Measurements from ENCODE around the gene CA12.

DNA sequence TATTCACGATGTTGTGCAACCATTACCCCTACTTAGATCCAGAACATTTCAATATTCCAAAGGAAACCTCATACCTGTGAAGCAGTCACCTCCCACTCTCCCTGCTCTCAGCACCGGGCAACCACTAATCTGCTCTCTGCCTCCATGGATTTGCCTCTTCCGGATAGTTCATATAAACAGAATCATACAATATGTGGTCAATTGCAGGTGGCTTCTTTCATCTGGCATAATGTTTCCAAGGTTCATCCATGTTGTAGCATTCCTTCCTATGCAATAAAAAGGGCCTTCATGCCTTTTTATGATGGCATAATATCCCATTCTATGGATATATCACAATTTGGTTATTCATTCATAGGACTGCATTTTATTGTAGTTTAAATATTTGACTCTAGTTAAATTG, 23.9 kb downstream of the CA12 start:
- TF ChIP-seq, protein P1, sequence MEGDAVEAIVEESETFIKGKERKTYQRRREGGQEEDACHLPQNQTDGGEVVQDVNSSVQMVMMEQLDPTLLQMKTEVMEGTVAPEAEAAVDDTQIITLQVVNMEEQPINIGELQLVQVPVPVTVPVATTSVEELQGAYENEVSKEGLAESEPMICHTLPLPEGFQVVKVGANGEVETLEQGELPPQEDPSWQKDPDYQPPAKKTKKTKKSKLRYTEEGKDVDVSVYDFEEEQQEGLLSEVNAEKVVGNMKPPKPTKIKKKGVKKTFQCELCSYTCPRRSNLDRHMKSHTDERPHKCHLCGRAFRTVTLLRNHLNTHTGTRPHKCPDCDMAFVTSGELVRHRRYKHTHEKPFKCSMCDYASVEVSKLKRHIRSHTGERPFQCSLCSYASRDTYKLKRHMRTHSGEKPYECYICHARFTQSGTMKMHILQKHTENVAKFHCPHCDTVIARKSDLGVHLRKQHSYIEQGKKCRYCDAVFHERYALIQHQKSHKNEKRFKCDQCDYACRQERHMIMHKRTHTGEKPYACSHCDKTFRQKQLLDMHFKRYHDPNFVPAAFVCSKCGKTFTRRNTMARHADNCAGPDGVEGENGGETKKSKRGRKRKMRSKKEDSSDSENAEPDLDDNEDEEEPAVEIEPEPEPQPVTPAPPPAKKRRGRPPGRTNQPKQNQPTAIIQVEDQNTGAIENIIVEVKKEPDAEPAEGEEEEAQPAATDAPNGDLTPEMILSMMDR (IDR thresholded peaks at IDR 0.05; ENCODE audit: control extremely low read depth in 1 of 3, insufficient read depth in 1 of 3, low read depth in 1 of 3, low read length in 3 of 3), result no peak
- TF ChIP-seq TAF1 (IDR thresholded peaks at IDR 0.05; ENCODE audit: low read depth, low read length), result no peak
- no peak for TF ChIP-seq GABPA (IDR thresholded peaks at IDR 0.05; ENCODE audit: borderline replicate concordance, insufficient read depth, low read length)
- TF ChIP-seq, protein P2, sequence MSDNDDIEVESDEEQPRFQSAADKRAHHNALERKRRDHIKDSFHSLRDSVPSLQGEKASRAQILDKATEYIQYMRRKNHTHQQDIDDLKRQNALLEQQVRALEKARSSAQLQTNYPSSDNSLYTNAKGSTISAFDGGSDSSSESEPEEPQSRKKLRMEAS (IDR thresholded peaks at IDR 0.05), result no peak
- TF ChIP-seq SRF (IDR thresholded peaks at IDR 0.05; ENCODE audit: low read depth, low read length), result no peak
- no peak for TF ChIP-seq JUN (IDR thresholded peaks at IDR 0.05; ENCODE audit: low read depth, low read length)
- TF ChIP-seq BACH1 (IDR thresholded peaks at IDR 0.05; ENCODE audit: low read length), result no peak
- TF ChIP-seq, protein P3, sequence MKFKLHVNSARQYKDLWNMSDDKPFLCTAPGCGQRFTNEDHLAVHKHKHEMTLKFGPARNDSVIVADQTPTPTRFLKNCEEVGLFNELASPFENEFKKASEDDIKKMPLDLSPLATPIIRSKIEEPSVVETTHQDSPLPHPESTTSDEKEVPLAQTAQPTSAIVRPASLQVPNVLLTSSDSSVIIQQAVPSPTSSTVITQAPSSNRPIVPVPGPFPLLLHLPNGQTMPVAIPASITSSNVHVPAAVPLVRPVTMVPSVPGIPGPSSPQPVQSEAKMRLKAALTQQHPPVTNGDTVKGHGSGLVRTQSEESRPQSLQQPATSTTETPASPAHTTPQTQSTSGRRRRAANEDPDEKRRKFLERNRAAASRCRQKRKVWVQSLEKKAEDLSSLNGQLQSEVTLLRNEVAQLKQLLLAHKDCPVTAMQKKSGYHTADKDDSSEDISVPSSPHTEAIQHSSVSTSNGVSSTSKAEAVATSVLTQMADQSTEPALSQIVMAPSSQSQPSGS (IDR thresholded peaks at IDR 0.05; ENCODE audit: low read length), result no peak
- no peak for TF ChIP-seq SUZ12 (IDR thresholded peaks at IDR 0.05; ENCODE audit: low read length)
- TF ChIP-seq JUND (IDR thresholded peaks at IDR 0.05; ENCODE audit: low read length), result no peak
- TF ChIP-seq CHD2 (IDR thresholded peaks at IDR 0.05; ENCODE audit: low read length), result no peak
- TF ChIP-seq TBP (IDR thresholded peaks at IDR 0.05; ENCODE audit: low read depth, low read length), result no peak
